Activated T-cell treated with anti-CD3 and anti-CD28 coated beads for 4 hours (primary cell): Measurements from ENCODE around the gene STRN4.
"Not testable (repeated sequence)": the region's sequence is repeated elsewhere in the genome, so short reads cannot be mapped to it uniquely, and the experiment has no call there.

Experiments used
- DNase-seq: peaks from one replicate; pipeline ENCODE4 v3.0.0-alpha.2; 2020

STRN4 gene

DNA sequence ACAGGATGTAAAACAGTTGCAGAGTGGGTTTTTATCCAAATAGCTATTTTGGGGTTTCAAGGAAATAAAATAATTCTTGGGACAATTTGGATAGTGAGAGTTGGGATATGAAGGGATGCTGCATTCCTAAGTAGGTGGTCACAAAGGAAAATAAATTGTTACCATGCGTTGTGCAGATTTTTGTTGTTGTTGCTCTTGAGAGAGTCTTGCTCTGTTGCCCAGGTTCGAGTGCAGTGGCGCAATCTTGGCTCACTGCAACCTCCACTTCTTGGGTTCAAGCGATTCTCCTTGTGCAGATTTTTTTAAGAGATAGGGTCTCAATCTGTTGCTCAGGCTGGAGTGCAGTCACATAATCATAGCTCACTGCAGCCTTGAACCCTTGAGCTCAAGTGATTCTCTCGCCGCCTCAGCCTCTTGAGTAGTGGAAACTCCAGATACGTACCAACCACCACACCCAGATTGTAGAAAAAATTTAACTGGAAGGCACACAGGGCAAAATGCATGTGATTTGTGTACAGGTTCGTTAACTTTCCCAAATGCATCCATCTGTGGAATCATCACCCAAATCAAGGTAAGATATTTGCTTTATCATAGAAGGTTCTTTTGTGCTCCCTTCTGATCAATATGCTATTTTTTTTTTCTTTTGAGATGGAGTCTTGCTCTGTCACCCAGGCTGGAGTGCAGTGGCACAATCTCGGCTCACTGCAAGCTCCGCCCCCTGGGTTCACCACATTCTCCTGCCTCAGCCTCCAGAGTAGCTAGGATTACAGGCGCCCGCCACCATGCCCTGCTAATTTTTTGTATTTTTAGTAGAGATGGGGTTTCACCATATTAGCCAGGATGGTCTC lies 26.1 kb upstream of the STRN4 start:
- DNase-seq = no peak

DNA sequence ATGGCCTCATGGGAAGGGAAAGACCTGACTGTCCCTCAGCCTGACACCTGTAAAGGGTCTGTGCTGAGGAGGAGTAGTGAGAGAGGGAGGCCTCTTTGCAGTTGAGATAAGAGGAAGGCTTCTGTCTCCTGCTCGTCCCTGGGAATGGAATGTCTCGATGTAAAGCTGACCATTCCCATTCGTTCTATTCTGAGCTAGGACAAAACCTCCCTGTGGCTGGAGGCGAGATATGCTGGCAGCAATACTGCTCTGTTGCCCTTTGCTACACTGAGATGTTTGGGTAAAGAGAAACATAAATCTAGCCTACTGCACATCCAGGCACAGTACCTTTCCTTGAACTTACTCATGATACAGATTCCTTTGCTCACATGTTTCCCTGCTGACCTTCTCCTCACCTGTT lies 22.5 kb upstream of the STRN4 start:
- DNase-seq = not testable (repeated sequence)

DNA sequence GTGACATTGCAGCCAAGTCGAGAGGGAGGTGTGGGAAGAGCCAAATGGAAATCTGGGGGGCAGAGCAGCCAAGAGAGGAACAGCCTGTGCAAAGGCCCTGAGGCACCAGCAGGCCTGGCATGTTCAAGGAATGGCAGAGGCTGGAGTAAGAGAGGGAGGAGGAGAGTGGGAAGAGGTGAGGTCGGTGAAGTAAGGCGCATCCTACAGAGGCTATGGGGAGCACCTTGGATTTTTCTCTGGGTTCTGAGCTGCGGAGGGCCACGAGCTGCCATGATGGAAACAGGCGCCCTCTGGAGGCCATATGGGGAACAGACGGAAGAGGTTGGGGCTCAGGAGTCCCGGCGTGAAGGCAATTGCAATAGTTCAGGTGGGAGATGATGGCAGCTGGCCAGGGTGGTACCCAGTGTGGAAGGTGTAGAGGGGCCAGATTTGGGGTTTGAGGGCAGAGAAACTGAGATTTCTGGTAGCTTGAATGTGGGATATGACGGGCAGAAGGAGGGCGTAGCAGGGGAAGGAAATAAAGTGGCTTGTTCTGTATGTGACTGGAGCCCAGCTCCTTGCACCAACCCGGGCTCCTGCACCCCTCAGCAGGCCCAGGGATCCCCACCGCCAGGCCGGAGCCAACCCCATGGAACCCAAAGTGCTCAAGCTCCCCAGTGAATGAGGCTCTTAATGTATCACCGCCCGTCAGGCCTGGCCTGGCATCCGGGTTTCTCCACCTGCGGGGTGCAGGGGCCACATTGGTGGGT lies 20.5 kb upstream of the STRN4 start:
- DNase-seq = peak; percentile 52

DNA sequence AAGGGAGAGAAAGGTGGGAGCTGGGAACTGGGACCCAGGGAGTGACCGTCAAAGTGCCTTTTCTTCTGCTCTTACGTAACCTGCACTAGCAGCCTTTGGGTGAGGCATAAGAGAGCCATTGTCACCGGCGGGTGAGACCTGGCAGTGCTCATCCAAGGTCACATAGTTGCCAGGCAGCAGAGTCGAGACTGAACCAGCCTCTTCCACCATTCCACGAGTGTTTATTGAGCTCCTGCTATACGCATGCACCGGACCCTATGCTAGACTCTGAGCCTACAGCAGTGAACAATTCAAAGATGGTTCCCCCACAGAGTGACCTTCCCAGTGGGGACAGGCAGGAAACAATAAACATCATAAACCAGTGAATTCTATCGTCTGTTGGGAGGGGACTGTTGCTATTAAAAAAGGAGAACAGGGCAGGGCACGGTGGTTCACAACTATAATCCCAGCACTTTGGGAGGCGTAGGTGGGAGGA lies 18.6 kb upstream of the STRN4 start:
- no peak for DNase-seq

DNA sequence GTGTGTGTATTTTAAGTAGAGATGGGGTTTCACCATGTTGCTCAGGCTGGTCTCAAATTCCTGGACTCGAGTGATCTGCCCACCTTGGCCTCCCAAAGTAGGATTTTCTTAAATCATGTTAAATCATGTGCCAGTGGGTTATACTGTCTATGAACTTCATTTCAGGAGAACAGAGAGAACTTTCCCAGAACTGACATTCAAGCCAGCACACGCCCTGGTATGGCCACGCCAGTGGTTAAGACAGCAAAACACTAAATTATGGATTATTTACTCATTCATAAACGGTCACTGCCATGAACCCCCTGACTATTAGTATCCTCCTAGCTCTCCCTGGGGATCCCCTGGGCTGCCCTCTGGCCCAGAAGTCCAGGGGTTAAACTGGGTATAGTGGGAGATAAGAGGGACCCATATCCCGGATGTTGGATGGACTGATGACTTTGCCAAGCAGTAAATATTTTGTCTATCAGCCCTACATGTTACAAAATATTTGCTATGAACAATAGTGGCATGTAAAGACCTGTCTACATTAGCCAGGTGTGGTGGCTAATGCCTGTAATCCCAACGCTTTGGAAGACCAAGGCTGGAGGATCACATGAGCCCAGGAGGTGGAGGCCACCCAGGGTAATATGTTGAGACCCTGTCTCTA lies 16.1 kb upstream of the STRN4 start:
- no peak for DNase-seq

- DNase-seq = no peak
Measured at GRCh38 chr19:46761418-46761831, 15.2 kb upstream of the STRN4 start.

DNA sequence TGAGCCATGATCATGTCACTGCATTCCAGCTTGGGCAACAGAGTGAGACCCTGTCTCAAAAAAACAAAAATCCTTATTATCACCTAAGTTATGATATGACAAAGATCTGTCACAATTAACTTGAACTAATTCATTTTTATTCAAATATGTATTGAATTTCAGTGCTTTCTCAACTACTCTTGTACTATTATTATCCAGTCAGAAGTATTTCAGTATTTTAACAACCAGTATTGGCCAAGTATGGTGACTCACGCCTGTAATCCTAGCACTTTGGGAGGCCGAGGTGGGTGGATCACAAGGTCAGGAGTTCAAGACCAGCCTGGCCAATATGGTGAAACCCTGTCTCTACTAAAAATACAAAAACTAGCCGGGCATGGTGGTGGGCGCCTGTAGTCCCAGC lies 14.6 kb upstream of the STRN4 start:
- not testable (repeated sequence) for DNase-seq

- no peak for DNase-seq
Measured at GRCh38 chr19:46760363-46760762, 14.1 kb upstream of the STRN4 start.

DNA sequence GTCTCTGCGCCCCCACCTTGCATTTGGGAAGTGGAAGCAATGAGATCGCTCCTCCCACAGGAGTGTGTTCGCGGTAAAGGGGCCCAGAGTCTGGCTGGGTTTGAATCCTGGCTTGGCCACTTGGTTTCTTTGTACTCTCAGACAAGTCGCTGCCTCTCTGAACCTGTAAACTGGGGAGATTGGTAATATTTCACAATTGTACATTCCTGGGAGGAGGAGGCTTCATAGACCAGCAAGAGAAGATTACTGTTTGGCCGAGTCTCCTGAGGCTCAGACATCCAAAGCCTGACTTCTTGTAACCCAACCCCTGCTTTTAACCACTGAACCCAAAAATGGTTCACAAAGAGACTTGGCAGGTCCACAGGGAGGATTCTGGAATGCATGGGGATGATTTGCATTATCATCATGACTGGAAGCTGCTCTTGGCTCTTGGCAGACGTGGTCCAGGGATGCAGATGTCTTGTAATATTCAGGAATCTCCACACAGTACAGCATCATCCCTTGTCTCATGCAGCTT lies 13.6 kb upstream of the STRN4 start:
- DNase-seq = no peak

DNA sequence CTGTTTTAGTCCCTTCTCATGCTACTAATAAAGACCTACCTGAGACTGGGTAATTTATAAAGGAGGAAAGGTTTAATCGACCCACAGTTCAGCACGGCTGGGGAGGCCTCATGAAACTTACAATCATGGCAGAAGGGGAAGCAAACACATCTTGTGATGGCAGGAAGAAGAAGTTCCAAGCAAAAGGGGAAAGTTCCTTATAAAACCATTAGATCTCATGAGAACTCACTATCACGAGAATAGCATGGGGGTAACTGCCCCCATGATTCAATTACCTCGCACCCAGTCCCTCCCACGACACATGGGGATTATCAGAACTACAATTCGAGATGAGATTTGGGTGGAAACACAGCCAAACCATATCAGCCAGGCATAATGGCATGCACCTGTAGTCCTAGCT lies 13.0 kb upstream of the STRN4 start:
- DNase-seq = no peak

DNA sequence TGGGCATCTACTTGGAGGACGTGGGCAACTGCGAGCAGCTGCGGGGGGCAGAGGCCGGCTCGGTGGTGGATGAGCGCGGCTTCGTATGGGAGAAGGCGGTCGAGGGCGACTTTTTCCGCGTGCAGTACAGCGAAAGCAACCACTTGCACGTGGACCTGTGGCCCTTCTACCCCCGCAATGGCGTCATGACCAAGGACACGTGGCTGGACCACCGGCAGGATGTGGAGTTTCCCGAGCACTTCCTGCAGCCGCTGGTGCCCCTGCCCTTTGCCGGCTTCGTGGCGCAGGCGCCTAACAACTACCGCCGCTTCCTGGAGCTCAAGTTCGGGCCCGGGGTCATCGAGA lies 10.3 kb upstream of the STRN4 start:
- DNase-seq = no peak

DNA sequence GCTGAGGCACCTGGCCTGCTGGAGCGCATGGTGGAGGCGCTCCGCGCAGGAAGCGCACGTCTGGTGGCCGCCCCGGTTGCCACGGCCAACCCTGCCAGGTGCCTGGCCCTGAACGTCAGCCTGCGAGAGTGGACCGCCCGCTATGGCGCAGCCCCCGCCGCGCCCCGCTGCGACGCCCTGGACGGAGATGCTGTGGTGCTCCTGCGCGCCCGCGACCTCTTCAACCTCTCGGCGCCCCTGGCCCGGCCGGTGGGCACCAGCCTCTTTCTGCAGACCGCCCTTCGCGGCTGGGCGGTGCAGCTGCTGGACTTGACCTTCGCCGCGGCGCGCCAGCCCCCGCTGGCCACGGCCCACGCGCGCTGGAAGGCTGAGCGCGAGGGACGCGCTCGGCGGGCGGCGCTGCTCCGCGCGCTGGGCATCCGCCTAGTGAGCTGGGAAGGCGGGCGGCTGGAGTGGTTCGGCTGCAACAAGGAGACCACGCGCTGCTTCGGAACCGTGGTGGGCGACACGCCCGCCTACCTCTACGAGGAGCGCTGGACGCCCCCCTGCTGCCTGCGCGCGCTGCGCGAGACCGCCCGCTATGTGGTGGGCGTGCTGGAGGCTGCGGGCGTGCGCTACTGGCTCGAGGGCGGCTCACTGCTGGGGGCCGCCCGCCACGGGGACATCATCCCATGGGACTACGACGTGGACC lies 9.7 kb upstream of the STRN4 start:
- DNase-seq = no peak

DNA sequence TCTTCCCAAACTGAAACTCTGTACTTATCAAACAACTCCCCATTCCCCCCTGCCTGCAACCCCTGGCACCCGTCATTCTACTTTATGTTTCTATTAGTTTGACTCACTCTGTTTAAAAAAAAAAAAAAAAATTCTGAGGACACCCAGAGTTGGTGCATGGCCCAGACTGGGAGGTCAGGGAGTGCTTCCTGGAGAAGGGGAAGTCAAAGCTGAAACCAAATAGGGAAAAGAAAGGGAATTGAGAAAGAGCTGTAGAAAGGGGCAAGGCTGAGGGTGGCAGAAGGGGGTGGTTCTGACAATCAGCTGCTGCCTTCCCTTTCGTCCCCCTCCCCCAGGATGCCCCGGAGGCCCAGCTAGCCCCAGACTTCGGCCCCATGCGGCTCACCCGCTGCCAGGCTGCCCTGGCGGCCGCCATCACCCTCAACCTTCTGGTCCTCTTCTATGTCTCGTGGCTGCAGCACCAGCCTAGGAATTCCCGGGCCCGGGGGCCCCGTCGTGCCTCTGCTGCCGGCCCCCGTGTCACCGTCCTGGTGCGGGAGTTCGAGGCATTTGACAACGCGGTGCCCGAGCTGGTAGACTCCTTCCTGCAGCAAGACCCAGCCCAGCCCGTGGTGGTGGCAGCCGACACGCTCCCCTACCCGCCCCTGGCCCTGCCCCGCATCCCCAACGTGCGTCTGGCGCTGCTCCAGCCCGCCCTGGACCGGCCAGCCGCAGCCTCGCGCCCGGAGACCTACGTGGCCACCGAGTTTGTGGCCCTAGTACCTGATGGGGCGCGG lies 9.0 kb upstream of the STRN4 start:
- DNase-seq = no peak

- peak; percentile 55 for DNase-seq
Measured at GRCh38 chr19:46753420-46754155, 7.3 kb upstream of the STRN4 start.

DNA sequence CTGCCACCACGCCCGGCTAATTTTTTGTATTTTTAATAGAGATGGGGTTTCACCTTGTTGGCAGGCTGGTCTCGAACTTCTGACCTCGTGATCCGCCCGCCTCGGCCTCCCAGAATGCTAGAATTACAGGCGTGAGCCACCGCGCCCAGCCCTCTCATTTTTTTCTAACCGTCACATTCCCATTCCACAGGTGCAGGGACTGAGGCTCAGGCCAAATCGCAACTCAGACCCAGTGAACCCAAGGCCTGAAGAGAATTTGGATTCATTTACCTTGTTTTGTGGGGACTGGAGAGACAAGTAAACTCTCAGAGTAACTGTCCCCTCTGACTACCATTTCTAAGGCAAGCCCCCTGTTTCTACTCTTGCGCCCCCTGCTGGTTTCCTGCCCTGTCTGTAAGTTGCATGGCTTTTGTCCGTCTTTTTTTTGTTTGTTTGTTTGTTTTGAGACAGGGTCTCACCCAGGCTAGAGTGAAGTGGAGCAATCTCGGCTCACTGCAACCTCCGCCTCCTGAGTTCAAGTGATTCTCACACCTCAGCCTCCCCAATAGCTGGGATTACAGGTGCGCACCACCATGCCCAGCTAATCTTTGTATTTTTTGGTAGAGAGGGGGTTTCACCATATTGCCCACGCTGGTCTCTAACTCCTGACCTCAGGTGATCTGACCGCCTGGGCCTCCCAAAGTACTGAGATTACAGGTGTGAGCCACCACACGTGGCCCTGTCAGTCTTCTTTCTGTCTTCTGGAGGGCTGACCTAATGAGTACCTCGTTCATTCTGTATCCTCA lies 2.3 kb upstream of the STRN4 start:
- DNase-seq = peak; percentile 74

DNA sequence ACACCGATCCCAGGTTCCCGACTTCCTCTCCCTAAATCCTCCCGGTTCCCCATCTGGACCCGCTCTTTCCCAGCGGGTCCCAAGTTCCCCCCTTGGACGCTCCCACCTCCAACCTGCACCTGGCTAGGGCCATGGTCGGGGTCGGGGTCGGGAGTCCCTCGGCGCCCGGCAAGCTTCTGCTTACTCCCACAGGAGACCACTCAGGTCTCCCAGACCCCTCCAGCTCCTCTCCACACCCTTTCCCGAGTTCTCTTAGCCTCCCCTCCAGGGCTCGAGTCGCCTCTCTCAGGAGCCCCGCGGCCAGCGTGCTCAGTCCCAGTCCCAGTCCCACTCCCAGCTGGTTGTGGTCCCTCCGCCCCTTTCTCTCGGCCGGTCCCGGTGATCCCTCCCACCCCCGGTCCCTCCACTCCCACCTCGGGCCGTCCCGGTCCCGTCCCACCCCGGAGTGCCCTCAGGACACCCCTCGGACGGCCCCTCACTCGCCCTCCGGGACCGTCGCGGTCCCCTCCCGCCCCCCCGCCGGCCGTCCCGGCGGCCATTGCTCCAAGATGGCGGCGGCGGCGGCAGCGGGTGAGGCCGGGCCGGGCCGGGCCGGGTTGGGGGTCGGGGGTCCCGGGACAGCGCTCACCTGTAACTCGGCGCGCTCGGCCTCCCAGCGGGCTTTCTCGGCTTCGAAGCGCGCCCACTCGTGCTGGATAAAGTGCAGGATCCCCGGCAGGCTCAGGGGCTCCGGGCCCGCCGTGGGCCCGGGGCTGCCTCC lies 549 bp downstream of the STRN4 start, which contains the start of gene FKRP:
TSS of gene FKRP (plus strand) at position 537 of the 760 bp plus-strand sequence. CDS start 9,394 bp downstream, outside the sequence.
- DNase-seq = peak; percentile 28

GRCh38 chr19:46745030-46745429 lies 1.2 kb downstream of the STRN4 start:
- DNase-seq = no peak

DNA sequence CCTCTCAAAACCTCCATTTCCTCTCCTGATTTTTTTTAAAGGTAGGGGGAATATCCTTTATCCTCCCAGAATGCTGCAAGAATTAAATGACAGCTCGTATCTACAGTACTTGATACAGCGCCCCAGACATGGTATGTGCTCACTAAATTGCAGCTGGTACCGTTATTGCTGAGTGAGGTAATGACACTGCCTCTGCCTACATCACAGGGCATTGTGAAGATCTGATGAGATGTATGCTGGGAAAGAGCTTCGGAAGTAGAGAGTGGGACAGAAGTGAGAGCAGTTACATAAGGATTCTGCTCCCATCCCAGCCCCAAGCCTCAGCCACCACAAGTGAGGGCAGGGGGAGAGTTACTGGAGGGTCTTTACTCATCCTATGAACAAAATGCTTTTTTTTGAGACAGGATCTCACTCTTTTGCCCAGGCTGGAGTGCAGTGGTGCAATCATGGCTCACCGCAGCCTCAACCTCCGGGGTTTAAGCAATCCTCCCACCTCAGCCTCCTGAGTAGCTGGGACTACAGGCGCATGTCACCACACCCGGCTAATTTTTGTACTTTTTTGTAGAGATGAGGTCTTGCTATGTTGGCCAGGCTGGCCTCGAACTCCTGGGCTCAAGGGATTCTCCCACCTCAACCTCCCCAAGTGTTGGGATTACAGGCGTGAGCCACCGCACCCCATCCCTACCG lies 2.1 kb downstream of the STRN4 start:
- DNase-seq = no peak

DNA sequence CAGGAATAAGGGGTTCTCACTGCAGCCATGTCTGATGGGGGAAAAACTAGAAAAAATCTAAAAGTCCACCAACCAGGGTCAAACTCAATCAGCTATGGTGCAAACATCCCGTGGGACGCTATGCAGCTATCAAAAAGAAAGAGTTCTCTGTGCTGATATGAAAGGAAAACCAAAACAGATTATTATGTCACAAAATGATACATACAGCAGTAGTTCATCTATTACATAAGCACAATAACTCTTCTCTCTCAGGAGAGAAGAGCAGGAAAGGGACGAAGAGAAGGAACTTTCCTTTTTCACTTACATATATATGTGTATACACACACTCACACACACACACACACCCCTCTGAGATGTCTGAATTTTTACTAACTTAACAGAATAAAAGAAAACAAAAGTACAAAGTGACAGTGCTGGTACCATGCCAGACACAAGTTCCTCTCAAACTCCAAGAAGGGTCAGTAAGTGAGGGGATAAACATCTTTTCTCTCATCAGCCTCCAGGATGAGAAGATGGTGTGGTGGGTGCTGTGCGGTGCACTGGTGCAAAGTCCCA lies 3.2 kb downstream of the STRN4 start:
- DNase-seq = no peak
